HG03025 (cell line): ENCODE data around the gene AK9.

Experiments used
- ATAC-seq: cut with Tn5 transposase; IDR thresholded peaks from one replicate; pipeline ENCODE4 v1.9.1; 2021; ENCODE audit warnings: mild to moderate bottlenecking, moderate library complexity; ENCODE audit not compliant: unreplicated experiment, low FRiP score

The AK9 gene

DNA sequence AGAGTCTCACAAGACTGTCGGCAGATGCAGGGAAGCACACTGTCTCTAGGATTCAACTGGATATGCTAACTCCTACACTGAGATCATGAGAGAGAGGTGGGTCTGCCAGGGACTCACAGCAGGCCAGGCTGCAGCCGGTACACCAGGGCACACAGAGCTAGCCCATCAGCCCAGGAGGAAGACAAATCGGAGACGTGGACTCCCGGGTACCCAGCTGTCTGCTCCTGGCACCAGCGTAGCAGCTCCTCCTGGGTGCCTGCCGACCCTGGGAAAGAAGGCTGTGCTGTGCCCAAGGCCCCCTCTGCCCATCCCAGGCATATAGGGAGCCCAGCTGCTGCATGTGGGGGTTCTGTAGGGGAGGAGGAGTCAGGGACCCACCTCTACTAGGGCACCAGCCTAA, 242.4 kb downstream of the AK9 start:
- ATAC-seq, result no peak

DNA sequence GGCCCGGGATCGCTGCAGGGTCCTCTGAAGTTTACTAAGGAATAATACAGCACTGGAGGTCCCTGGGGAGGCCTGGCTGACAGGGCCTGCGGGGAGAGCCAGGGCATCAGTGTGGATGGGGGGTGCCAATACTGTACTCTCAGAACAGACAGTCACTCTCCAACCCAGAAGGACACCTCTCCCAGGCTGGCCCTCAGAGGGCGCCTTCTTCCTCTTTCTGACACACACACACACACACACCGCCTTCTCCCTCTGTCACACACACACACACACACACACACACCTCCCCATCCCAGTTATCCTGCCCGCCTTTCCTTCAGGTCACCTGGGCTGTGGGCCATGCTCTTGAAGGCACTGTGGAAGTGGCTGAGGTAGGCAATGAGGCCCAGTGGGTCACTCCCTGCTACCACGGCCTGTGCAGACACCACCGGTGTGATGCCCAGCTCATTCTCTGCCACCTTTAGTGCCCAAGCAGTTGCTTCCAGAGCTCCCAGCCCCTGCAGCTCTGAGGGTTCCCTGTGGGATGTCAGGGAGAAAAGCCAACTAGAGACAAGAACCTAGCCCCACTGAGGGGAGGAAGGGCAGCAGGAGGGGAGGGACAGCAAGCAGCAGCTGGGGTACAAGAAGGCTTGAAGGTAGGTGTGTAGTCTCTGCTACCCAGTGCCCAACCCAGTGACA, 243.0 kb downstream of the AK9 start:
- no peak for ATAC-seq

DNA sequence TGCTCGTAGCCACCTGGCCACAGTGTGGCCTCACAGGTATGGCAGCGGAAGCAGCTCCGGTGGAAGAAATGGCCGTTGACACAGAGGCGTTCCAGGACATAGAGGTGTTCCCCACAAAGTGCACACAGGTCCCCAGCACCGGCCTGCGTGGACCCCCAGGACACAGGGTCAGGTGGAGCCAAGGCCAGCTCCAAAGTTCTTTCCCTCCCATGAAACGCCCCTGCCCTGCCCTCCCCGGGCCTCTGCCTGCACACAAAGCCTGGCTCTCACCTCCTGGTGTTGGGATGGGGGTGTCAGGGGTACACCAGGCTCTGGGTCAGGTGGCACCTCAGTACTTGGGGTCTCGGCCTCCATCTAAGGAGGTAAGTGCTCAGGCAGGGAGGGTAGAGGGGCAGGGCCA, 243.9 kb downstream of the AK9 start:
- ATAC-seq, result no peak

DNA sequence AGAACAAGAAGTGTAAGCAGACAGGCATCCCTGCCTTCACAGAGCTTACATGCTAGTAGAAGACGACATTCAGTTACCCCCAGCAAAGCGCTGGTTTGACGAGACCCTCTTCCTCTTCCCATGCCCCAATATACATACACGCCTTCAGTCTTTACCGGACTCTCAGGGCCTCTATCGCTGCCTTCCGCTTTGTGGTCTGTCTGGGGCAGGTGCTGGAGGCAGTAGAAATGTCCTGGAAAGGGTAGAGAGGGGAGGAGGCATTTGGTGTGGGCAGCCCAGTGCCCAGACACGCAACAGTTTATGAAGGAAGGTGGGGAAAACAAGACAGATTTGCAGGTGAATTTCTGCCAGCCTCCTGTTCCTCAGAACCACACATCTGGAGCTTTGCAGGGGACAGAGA, 244.5 kb downstream of the AK9 start:
- no peak for ATAC-seq

DNA sequence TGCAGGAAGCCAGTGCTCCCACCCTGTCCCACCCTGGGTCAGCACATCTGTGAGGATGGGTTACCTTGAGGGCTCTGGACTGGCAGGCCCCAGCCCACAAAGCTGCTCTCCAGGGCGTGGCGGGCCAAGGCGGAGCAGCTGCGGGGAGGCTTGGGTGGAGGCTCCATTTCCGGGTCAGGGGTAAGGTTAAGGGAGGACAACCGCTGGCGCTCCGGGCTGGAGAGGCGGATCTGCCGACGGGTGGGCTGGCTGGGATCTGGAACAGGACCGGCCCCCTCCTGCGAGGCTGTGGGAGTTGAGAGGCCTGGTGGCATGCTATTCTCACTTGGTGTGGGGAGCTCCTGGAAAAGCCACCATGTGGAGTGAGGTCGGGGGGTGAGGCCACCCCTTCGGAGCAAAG, 244.9 kb downstream of the AK9 start:
- ATAC-seq, result no peak

DNA sequence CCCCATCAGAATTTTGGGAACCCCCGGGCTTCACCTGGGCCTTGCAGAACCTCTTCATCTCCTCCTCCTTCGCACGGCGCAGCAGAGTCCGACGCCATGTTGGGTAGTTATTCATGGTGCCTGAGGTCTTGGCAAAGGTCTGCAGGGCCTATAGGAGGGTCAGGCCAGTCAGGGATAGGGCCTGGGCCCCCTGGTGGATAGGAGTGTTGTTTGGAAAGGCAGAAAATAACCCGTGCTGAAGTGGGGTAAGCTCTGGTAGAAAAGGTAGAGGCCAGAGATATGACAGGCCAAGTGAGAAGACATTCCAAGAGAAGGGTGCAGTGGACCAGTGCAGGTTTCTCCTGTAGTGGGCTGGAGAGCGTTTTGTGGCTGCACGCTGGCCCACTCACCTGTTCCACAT, 245.6 kb downstream of the AK9 start:
- ATAC-seq, result no peak

DNA sequence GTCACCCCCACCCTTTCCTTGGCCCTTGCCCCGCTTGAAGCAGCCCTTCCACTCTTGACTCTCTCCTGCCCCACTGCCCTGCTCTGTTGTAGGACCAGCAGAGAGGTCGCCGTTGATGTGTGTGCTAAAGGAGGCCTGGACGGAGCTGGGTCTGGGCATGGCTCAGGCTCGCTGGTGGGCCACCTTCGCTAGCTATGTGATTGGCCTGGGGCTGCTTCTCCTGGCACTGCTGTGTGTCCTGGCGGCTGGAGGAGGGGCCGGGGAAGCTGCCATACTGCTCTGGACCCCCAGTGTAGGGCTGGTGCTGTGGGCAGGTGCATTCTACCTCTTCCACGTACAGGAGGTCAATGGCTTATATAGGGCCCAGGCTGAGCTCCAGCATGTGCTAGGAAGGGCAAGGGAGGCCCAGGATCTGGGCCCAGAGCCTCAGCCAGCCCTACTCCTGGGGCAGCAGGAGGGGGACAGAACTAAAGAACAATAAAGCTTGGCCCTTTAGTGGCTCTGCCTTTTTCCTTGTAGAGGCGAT, 247.5 kb downstream of the AK9 start:
- no peak for ATAC-seq
